MG63 (cell line): ENCODE data around the gene RANBP1. TPM values are rescaled to one million over a fixed set of nuclear protein-coding genes. Genes with fewer than 3 reads are reported as not detected.

Experiments
- DNase-seq: peaks from one replicate; pipeline ENCODE4 v3.0.0-alpha.2; 2020
- H3K27me3 ChIP-seq: fragments of 250-450 bp; sonication (Bioruptor Pico); 2 replicates; pipeline ENCODE4 v1.5.1; 2020; ENCODE audit warnings: mild to moderate bottlenecking, moderate library complexity
- H3K36me3 ChIP-seq: fragments of 250-450 bp; sonication (Bioruptor Pico); 2 replicates; pipeline ENCODE4 v1.5.1; 2020; ENCODE audit warnings: mild to moderate bottlenecking, moderate library complexity
- H3K4me3 ChIP-seq: fragments of 250-450 bp; sonication (Bioruptor Pico); 2 replicates; pipeline ENCODE4 v1.5.1; 2020; ENCODE audit warnings: mild to moderate bottlenecking, moderate library complexity
- H3K9me3 ChIP-seq: fragments of 250-450 bp; sonication (Bioruptor Pico); 2 replicates; pipeline ENCODE4 v1.5.1; 2020; ENCODE audit warnings: mild to moderate bottlenecking, moderate library complexity
- total RNA-seq: library from RNA; depleted of rRNA; stranded (reverse); fragments of >200 nt; shearing (Covaris generic); gene quantifications from 2 replicates; pipeline ENCODE4 v1.2.3, GENCODE V29; 2014; ENCODE audit warnings: low replicate concordance

RANBP1 gene
- total RNA-seq, 1 experiment from 2014 or later: 841 TPM

- H3K9me3 ChIP-seq: no peaks in the 10 kb centered on the region
- no peaks in the 10 kb centered on the region for H3K27me3 ChIP-seq
- H3K36me3 ChIP-seq: peaks cover 81% of the 10 kb centered on the region
- H3K4me3 ChIP-seq: no peak overlapping the region
- DNase-seq: no peak
Measured at GRCh38 chr22:20086101-20086599, 29.8 kb upstream of the RANBP1 start.

- no peak for DNase-seq
- Histone ChIP-seq H3K36me3 (peaks cover 84% of the 10 kb centered on the region), H3K9me3 (no peaks in the 10 kb centered on the region), H3K27me3 (no peaks in the 10 kb centered on the region), H3K4me3 (no peak overlapping the region)
Measured at GRCh38 chr22:20086763-20087162, 29.1 kb upstream of the RANBP1 start.

GRCh38 chr22:20087319-20088262, 28.3 kb upstream of the RANBP1 start:
- Histone ChIP-seq H3K9me3 (no peaks in the 10 kb centered on the region), H3K36me3 (peaks cover 86% of the 10 kb centered on the region), H3K27me3 (no peaks in the 10 kb centered on the region), H3K4me3 (no peak overlapping the region)
- DNase-seq: no peak

- H3K36me3 ChIP-seq: peaks cover 86% of the 10 kb centered on the region
- H3K27me3 ChIP-seq: no peaks in the 10 kb centered on the region
- DNase-seq: no peak
- no peaks in the 10 kb centered on the region for H3K9me3 ChIP-seq
- no peak overlapping the region for H3K4me3 ChIP-seq
Measured at GRCh38 chr22:20088263-20088648, 27.6 kb upstream of the RANBP1 start.

GRCh38 chr22:20089226-20089976, 26.5 kb upstream of the RANBP1 start:
- Histone ChIP-seq H3K36me3 (peaks cover 97% of the 10 kb centered on the region), H3K9me3 (no peaks in the 10 kb centered on the region), H3K27me3 (no peaks in the 10 kb centered on the region), H3K4me3 (no peak overlapping the region)
- no peak for DNase-seq

GRCh38 chr22:20089977-20090729, 25.8 kb upstream of the RANBP1 start:
- H3K9me3 ChIP-seq: no peaks in the 10 kb centered on the region
- no peak for DNase-seq

GRCh38 chr22:20090730-20091240, 25.1 kb upstream of the RANBP1 start:
- Histone ChIP-seq H3K9me3 (no peaks in the 10 kb centered on the region), H3K36me3 (peaks cover 98% of the 10 kb centered on the region), H3K4me3 (no peak overlapping the region), H3K27me3 (no peaks in the 10 kb centered on the region)
- no peak for DNase-seq

More at GRCh38 chr22:20089977-20090729, 25.8 kb upstream of the RANBP1 start:
- H3K4me3 ChIP-seq: no peak overlapping the region
- H3K27me3 ChIP-seq: no peaks in the 10 kb centered on the region
- H3K36me3 ChIP-seq: peaks cover 98% of the 10 kb centered on the region

- Histone ChIP-seq H3K27me3 (no peaks in the 10 kb centered on the region), H3K4me3 (no peak overlapping the region), H3K36me3 (peaks cover 98% of the 10 kb centered on the region), H3K9me3 (no peaks in the 10 kb centered on the region; the same call in 1 of the 2 replicates)
- no peak for DNase-seq
Measured at GRCh38 chr22:20091690-20092476, 24.0 kb upstream of the RANBP1 start.

GRCh38 chr22:20092477-20092854, 23.4 kb upstream of the RANBP1 start:
- no peaks in the 10 kb centered on the region for H3K27me3 ChIP-seq
- H3K9me3 ChIP-seq: no peaks in the 10 kb centered on the region; the same call in 1 of the 2 replicates
- peaks cover 98% of the 10 kb centered on the region for H3K36me3 ChIP-seq
- H3K4me3 ChIP-seq: no peak overlapping the region
- DNase-seq: no peak

- DNase-seq: peak; percentile 50
- Histone ChIP-seq H3K27me3 (no peaks in the 10 kb centered on the region), H3K9me3 (no peaks in the 10 kb centered on the region; the same call in 1 of the 2 replicates), H3K4me3 (no peak overlapping the region), H3K36me3 (peaks cover 97% of the 10 kb centered on the region)
Measured at GRCh38 chr22:20093418-20094196, 22.3 kb upstream of the RANBP1 start.

- Histone ChIP-seq H3K27me3 (no peaks in the 10 kb centered on the region), H3K9me3 (no peaks in the 10 kb centered on the region; the same call in 1 of the 2 replicates), H3K36me3 (peaks cover 98% of the 10 kb centered on the region), H3K4me3 (no peak overlapping the region)
- DNase-seq: no peak
Measured at GRCh38 chr22:20094197-20094807, 21.6 kb upstream of the RANBP1 start.

- no peak for DNase-seq
- Histone ChIP-seq H3K4me3 (no peak overlapping the region), H3K9me3 (no peaks in the 10 kb centered on the region; the same call in 1 of the 2 replicates), H3K27me3 (no peaks in the 10 kb centered on the region), H3K36me3 (peaks cover 98% of the 10 kb centered on the region)
Measured at GRCh38 chr22:20095521-20095920, 20.4 kb upstream of the RANBP1 start.

- peaks cover 98% of the 10 kb centered on the region for H3K36me3 ChIP-seq
- no peak for DNase-seq
Measured at GRCh38 chr22:20096574-20097420, 19.1 kb upstream of the RANBP1 start.

More at GRCh38 chr22:20096574-20097420, 19.1 kb upstream of the RANBP1 start:
- no peaks in the 10 kb centered on the region for H3K27me3 ChIP-seq
- no peaks in the 10 kb centered on the region; the same call in 1 of the 2 replicates for H3K9me3 ChIP-seq
- H3K4me3 ChIP-seq: no peak overlapping the region
